ENCODE results near the gene C6orf89.

Gene C6orf89

GRCh38 chr6:36893976-36894932 is 8.5 kb downstream of the C6orf89 start:
- H3K9ac ChIP-seq (ENCODE audit: low read length), result no peak overlapping the region
- H3K27ac ChIP-seq (ENCODE audit: low read depth, low read length), result no peak overlapping the region
- no peaks in the 10 kb centered on the region for H3K9me3 ChIP-seq (ENCODE audit: low read length)
- H3K27me3 ChIP-seq (ENCODE audit: control insufficient read depth in 1 of 2, insufficient read depth in 2 of 2, low read length in 2 of 2), result no peaks in the 10 kb centered on the region
- peaks cover 10% of the 10 kb centered on the region for H3K36me3 ChIP-seq (ENCODE audit: insufficient read depth, low read length)
- H3K4me3 ChIP-seq (ENCODE audit: low read depth in 1 of 2, low read length in 2 of 2), result no peak overlapping the region
- H3K4me1 ChIP-seq (ENCODE audit: insufficient read depth, low read length), result no peaks in the 10 kb centered on the region

GRCh38 chr6:36897609-36898008 is 11.9 kb downstream of the C6orf89 start:
- H3K27ac ChIP-seq (ENCODE audit: low read depth, low read length), result no peak overlapping the region
- no peaks in the 10 kb centered on the region for H3K27me3 ChIP-seq (ENCODE audit: control insufficient read depth in 1 of 2, insufficient read depth in 2 of 2, low read length in 2 of 2)
- H3K36me3 ChIP-seq (ENCODE audit: insufficient read depth, low read length), result peaks cover 22% of the 10 kb centered on the region
- H3K4me1 ChIP-seq (ENCODE audit: insufficient read depth, low read length), result no peaks in the 10 kb centered on the region
- H3K9ac ChIP-seq (ENCODE audit: low read length), result no peak overlapping the region
- no peak overlapping the region for H3K4me3 ChIP-seq (ENCODE audit: low read depth in 1 of 2, low read length in 2 of 2)
- no peaks in the 10 kb centered on the region for H3K9me3 ChIP-seq (ENCODE audit: low read length)

GRCh38 chr6:36904114-36904513 is 18.4 kb downstream of the C6orf89 start:
- Histone ChIP-seq H3K4me1 (ENCODE audit: insufficient read depth, low read length) (peaks cover 27% of the 10 kb centered on the region), H3K4me3 (ENCODE audit: low read depth in 1 of 2, low read length in 2 of 2) (no peak overlapping the region), H3K9ac (ENCODE audit: low read length) (no peak overlapping the region), H3K27me3 (ENCODE audit: control insufficient read depth in 1 of 2, insufficient read depth in 2 of 2, low read length in 2 of 2) (no peaks in the 10 kb centered on the region), H3K9me3 (ENCODE audit: low read length) (no peaks in the 10 kb centered on the region), H3K27ac (ENCODE audit: low read depth, low read length) (no peak overlapping the region), H3K36me3 (ENCODE audit: insufficient read depth, low read length) (peaks cover 30% of the 10 kb centered on the region)

- Histone ChIP-seq H3K9ac (ENCODE audit: low read length) (no peak overlapping the region), H3K4me3 (ENCODE audit: low read depth in 1 of 2, low read length in 2 of 2) (no peak overlapping the region), H3K4me1 (ENCODE audit: insufficient read depth, low read length) (peaks cover 27% of the 10 kb centered on the region), H3K36me3 (ENCODE audit: insufficient read depth, low read length) (peaks cover 31% of the 10 kb centered on the region), H3K27me3 (ENCODE audit: control insufficient read depth in 1 of 2, insufficient read depth in 2 of 2, low read length in 2 of 2) (no peaks in the 10 kb centered on the region), H3K9me3 (ENCODE audit: low read length) (no peaks in the 10 kb centered on the region), H3K27ac (ENCODE audit: low read depth, low read length) (no peak overlapping the region)
These were observed 19.2 kb downstream of the C6orf89 start for GRCh38 chr6:36904851-36905393.

GRCh38 chr6:36906539-36907325 is 21.0 kb downstream of the C6orf89 start:
- Histone ChIP-seq H3K27ac (ENCODE audit: low read depth, low read length) (peak overlapping the region; percentile 54), H3K9me3 (ENCODE audit: low read length) (no peaks in the 10 kb centered on the region), H3K4me3 (ENCODE audit: low read depth in 1 of 2, low read length in 2 of 2) (no peak overlapping the region), H3K36me3 (ENCODE audit: insufficient read depth, low read length) (peaks cover 32% of the 10 kb centered on the region), H3K4me1 (ENCODE audit: insufficient read depth, low read length) (peaks cover 27% of the 10 kb centered on the region), H3K27me3 (ENCODE audit: control insufficient read depth in 1 of 2, insufficient read depth in 2 of 2, low read length in 2 of 2) (no peaks in the 10 kb centered on the region), H3K9ac (ENCODE audit: low read length) (no peak overlapping the region)

- H3K4me1 ChIP-seq (ENCODE audit: insufficient read depth, low read length), result peaks cover 27% of the 10 kb centered on the region
- H3K27ac ChIP-seq (ENCODE audit: low read depth, low read length), result peak overlapping the region; percentile 61
- peak overlapping the region in 1 of 2 donors; percentile 7 for H3K4me3 ChIP-seq (ENCODE audit: low read depth in 1 of 2, low read length in 2 of 2)
- peaks cover 31% of the 10 kb centered on the region for H3K36me3 ChIP-seq (ENCODE audit: insufficient read depth, low read length)
- no peak overlapping the region for H3K9ac ChIP-seq (ENCODE audit: low read length)
- no peaks in the 10 kb centered on the region for H3K27me3 ChIP-seq (ENCODE audit: control insufficient read depth in 1 of 2, insufficient read depth in 2 of 2, low read length in 2 of 2)
- H3K9me3 ChIP-seq (ENCODE audit: low read length), result no peaks in the 10 kb centered on the region
These were observed 22.0 kb downstream of the C6orf89 start for GRCh38 chr6:36907781-36908180.

- no peaks in the 10 kb centered on the region for H3K27me3 ChIP-seq (ENCODE audit: control insufficient read depth in 1 of 2, insufficient read depth in 2 of 2, low read length in 2 of 2)
- H3K36me3 ChIP-seq (ENCODE audit: insufficient read depth, low read length), result peaks cover 31% of the 10 kb centered on the region
- no peak overlapping the region for H3K4me3 ChIP-seq (ENCODE audit: low read depth in 1 of 2, low read length in 2 of 2)
- no peak overlapping the region for H3K9ac ChIP-seq (ENCODE audit: low read length)
- no peaks in the 10 kb centered on the region for H3K9me3 ChIP-seq (ENCODE audit: low read length)
- no peak overlapping the region for H3K27ac ChIP-seq (ENCODE audit: low read depth, low read length)
- H3K4me1 ChIP-seq (ENCODE audit: insufficient read depth, low read length), result peaks cover 27% of the 10 kb centered on the region
These were observed 23.0 kb downstream of the C6orf89 start for GRCh38 chr6:36908747-36909146.

- Histone ChIP-seq H3K4me3 (ENCODE audit: low read depth in 1 of 2, low read length in 2 of 2) (no peak overlapping the region), H3K9ac (ENCODE audit: low read length) (no peak overlapping the region), H3K27ac (ENCODE audit: low read depth, low read length) (no peak overlapping the region), H3K36me3 (ENCODE audit: insufficient read depth, low read length) (peaks cover 29% of the 10 kb centered on the region), H3K9me3 (ENCODE audit: low read length) (no peaks in the 10 kb centered on the region), H3K4me1 (ENCODE audit: insufficient read depth, low read length) (peaks cover 12% of the 10 kb centered on the region), H3K27me3 (ENCODE audit: control insufficient read depth in 1 of 2, insufficient read depth in 2 of 2, low read length in 2 of 2) (no peaks in the 10 kb centered on the region)
These were observed 26.3 kb downstream of the C6orf89 start for GRCh38 chr6:36912030-36912454.

GRCh38 chr6:36912586-36912985 is 26.8 kb downstream of the C6orf89 start:
- H3K27me3 ChIP-seq (ENCODE audit: control insufficient read depth in 1 of 2, insufficient read depth in 2 of 2, low read length in 2 of 2), result no peaks in the 10 kb centered on the region
- no peak overlapping the region for H3K9ac ChIP-seq (ENCODE audit: low read length)
- H3K9me3 ChIP-seq (ENCODE audit: low read length), result no peaks in the 10 kb centered on the region
- H3K4me1 ChIP-seq (ENCODE audit: insufficient read depth, low read length), result peaks cover 11% of the 10 kb centered on the region
- H3K27ac ChIP-seq (ENCODE audit: low read depth, low read length), result no peak overlapping the region
- H3K4me3 ChIP-seq (ENCODE audit: low read depth in 1 of 2, low read length in 2 of 2), result no peak overlapping the region
- H3K36me3 ChIP-seq (ENCODE audit: insufficient read depth, low read length), result peaks cover 29% of the 10 kb centered on the region

- Histone ChIP-seq H3K36me3 (ENCODE audit: insufficient read depth, low read length) (peaks cover 29% of the 10 kb centered on the region), H3K9ac (ENCODE audit: low read length) (no peak overlapping the region), H3K9me3 (ENCODE audit: low read length) (no peaks in the 10 kb centered on the region), H3K27ac (ENCODE audit: low read depth, low read length) (no peak overlapping the region), H3K4me3 (ENCODE audit: low read depth in 1 of 2, low read length in 2 of 2) (no peak overlapping the region), H3K4me1 (ENCODE audit: insufficient read depth, low read length) (peaks cover 11% of the 10 kb centered on the region), H3K27me3 (ENCODE audit: control insufficient read depth in 1 of 2, insufficient read depth in 2 of 2, low read length in 2 of 2) (no peaks in the 10 kb centered on the region)
These were observed 27.3 kb downstream of the C6orf89 start for GRCh38 chr6:36913082-36913481.

GRCh38 chr6:36914227-36914794 is 28.6 kb downstream of the C6orf89 start:
- H3K9ac ChIP-seq (ENCODE audit: low read length), result no peak overlapping the region
- no peaks in the 10 kb centered on the region for H3K27me3 ChIP-seq (ENCODE audit: control insufficient read depth in 1 of 2, insufficient read depth in 2 of 2, low read length in 2 of 2)
- peaks cover 36% of the 10 kb centered on the region for H3K36me3 ChIP-seq (ENCODE audit: insufficient read depth, low read length)
- no peak overlapping the region for H3K27ac ChIP-seq (ENCODE audit: low read depth, low read length)
- no peaks in the 10 kb centered on the region for H3K9me3 ChIP-seq (ENCODE audit: low read length)
- peaks cover 23% of the 10 kb centered on the region for H3K4me1 ChIP-seq (ENCODE audit: insufficient read depth, low read length)
- H3K4me3 ChIP-seq (ENCODE audit: low read depth in 1 of 2, low read length in 2 of 2), result no peak overlapping the region

Data from muscle layer of colon (tissue), 2 donors.